ENCODE data around the gene NRN1L. TPM values are rescaled to one million over a fixed set of nuclear protein-coding genes. Genes with fewer than 3 reads are reported as not detected.

NRN1L gene
- total RNA-seq, 1 donor = not detected

DNA sequence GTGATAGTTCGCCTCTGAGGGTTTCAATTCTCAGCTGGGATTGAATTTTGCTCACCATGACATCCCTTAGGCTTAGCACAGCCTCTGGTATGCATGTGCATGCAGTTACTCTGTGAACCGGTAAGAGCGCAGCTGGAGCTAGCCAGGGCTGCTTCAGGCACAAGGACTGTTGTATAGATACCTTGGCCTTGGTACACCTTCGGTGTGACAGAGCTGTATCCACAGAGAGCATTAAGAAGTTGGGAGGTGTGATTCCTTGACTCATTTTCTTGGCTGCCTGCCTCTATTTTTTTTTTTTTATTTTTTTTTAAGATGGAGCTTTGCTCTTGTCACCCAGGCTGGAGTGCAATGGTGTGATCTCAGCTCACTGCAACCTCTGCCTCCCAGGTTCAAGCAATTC lies 40.2 kb upstream of the NRN1L start:
- TF ChIP-seq, protein P1, sequence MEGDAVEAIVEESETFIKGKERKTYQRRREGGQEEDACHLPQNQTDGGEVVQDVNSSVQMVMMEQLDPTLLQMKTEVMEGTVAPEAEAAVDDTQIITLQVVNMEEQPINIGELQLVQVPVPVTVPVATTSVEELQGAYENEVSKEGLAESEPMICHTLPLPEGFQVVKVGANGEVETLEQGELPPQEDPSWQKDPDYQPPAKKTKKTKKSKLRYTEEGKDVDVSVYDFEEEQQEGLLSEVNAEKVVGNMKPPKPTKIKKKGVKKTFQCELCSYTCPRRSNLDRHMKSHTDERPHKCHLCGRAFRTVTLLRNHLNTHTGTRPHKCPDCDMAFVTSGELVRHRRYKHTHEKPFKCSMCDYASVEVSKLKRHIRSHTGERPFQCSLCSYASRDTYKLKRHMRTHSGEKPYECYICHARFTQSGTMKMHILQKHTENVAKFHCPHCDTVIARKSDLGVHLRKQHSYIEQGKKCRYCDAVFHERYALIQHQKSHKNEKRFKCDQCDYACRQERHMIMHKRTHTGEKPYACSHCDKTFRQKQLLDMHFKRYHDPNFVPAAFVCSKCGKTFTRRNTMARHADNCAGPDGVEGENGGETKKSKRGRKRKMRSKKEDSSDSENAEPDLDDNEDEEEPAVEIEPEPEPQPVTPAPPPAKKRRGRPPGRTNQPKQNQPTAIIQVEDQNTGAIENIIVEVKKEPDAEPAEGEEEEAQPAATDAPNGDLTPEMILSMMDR (IDR thresholded peaks at IDR 0.05; ENCODE audit: insufficient read depth, low read depth, low read length) = peak; percentile 29
- H3K4me3 ChIP-seq (ENCODE audit: low read depth, low read length) = peak overlapping the region; percentile 29
- peak; percentile 30 for DNase-seq (ENCODE audit: low read depth)

DNA sequence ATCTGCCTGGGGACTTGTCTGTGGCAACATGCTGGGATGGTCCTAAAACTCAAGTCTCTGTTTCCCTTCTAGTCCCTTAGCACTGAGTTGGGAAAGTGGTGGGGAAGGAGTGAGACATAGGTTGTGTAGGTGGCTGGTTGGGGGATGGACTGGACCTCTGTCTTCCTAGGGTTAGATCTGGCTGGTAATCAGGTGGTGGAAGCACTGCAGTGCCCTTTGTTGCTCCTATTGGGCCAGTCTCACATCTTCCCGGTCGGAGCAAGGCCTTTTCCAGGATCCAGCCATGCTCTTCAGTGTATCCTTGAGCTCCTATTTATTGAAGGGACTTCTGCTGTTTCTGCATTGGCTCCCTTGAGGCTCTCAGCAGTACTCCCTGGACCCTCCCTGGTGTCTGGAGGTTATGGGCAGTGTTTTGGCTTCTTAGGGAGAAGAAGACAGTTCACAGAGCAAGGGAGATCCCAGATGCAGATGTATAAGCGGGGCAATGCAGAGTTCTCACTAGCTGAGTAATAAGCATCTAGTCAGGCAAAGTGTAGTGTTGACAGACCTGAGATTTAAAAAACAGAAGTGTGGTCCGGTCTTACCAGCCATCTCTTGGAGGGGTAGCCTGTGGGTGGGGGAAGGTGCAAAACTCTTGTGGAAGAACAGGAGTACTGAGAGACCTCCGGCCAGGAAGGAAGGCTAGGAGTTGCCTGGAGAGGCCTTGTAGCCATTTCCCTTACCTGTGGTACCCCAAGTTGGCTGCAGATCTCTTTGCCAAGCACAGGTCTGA lies 39.2 kb upstream of the NRN1L start:
- TF ChIP-seq, protein P1 (IDR thresholded peaks at IDR 0.05; ENCODE audit: insufficient read depth, low read depth, low read length) = no peak
- DNase-seq (ENCODE audit: low read depth) = no peak
- peak overlapping the region; percentile 91 for H3K4me3 ChIP-seq (ENCODE audit: low read depth, low read length)

DNA sequence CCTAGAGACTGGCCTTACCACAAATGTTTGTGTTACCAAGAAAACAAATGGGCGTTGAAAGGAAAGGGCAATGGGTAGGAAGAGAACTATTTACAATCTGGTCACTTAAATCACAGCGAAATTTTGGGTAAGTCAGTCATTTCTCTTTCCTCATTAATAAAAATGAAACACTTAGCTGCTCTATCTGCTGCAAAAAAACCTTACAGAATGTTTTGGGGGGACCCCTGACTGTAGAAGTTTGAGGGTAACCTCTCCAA lies 38.7 kb upstream of the NRN1L start:
- peak overlapping the region; percentile 91 for H3K4me3 ChIP-seq (ENCODE audit: low read depth, low read length)
- TF ChIP-seq, protein P1 (IDR thresholded peaks at IDR 0.05; ENCODE audit: insufficient read depth, low read depth, low read length) = no peak
- DNase-seq (ENCODE audit: low read depth) = no peak

DNA sequence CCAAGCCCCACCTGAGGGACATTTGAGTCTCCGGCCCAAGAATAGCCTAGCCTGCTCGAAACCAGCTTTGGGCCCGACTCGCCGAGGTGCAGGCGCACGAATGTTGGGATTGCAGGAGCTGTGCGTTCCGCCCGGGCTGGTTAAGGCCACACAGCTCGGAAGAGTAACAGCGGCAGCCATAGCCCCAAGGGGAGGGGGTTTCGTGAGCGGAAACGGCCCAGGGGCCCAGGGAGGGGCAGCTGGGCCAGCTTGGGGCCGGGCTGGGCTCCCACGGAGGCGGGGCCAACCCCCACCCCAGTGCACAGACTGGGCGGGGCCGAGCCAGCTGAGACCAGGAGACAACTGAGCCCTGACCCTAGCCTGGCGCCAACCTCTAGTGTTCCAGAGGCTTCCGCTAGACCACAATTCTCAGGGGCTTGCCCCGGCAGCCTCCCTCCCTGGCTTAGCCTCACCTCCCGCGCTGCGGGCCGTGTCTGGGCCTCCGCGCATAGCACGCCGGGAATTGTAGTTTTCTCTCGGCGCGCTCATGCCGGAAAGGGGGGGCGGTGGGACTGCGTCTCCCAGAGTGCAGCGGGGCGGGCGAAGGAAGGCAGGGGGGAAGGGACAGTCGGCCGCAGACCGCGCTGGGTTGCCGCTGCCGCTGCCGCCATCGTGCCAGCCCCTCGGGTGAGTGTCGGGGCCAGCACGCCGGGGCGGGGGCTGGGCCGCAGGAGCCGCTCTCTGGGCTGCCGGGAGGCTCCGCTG lies 38.2 kb upstream of the NRN1L start, which contains the start of gene NUTF2:
Gene NUTF2 (plus strand): TSS at position 614 of the 744 bp plus-strand sequence. CDS start 18,198 bp downstream, outside the sequence.
- peak; percentile 95 for DNase-seq (ENCODE audit: low read depth)
- peak within 1 kb of the TSS; percentile 91 for H3K4me3 ChIP-seq (ENCODE audit: low read depth, low read length)
- TF ChIP-seq, protein P1 (IDR thresholded peaks at IDR 0.05; ENCODE audit: insufficient read depth, low read depth, low read length) = no peak

DNA sequence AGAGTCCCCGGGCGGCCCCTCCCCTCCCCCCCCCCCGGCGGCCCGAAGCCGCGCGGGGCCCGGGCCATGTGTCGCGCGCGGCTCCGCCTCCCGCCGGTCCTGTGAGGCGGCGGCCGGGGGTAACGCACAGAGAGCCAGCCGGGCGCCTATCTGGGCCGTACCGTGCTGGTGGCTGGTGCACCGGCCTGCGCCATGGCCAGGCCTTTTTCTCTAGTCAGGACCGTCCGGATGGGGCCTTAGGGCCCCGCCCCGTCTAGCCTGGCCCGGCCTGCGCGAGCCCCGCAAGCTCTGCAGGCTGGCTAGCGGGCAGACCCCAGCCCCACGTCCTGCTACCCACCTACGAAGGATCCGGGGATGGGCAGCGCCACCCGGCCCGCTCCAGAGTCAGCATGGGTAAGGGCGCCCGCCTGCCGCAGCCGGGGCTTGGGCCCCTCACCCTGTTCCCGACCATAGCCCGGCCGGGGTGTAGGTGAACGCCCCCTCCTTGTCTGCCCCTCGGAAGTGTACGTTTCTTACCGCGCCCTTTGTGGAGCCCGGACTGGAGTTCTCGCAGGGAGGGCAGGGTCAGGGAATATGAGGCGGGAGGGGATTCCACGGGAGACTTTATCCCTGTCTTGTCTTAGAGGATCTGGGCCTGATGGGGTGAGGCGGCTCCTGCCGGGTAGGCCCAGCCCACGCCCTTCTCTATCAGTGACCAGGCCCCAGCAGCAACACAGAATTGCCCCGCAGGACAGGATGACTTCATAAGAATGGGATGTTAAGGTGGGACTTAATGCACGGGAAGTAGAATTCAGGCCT lies 37.4 kb upstream of the NRN1L start, which contains the start of gene CENPT:
Gene CENPT (minus strand): TSS at position 630 of the 798 bp plus-strand sequence. CDS start 13,834 bp downstream, outside the sequence.
- DNase-seq (ENCODE audit: low read depth) = peak; percentile 63
- TF ChIP-seq, protein P1 (IDR thresholded peaks at IDR 0.05; ENCODE audit: insufficient read depth, low read depth, low read length) = no peak
- peak within 1 kb of the TSS; percentile 91 for H3K4me3 ChIP-seq (ENCODE audit: low read depth, low read length)

DNA sequence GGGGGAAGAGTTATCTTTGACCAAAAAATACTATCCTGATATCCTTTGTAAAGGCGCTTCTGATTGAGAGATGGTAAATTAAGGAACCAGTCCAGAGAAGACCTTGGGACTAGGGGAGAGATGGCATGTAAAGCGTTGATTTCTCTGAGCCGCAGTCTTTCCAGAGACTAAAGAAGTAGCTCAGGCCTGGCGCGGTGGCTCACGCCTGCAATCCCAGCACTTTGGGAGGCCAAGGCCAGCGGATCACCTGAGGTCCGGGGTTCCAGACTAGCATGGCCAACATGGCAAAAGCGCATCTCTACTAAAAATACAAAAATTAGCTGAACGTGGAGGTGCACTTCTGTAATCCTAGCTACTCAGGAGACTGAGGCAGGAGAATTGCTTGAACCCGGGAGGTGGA lies 36.6 kb upstream of the NRN1L start:
- H3K4me3 ChIP-seq (ENCODE audit: low read depth, low read length) = peak overlapping the region; percentile 91
- TF ChIP-seq, protein P1 (IDR thresholded peaks at IDR 0.05; ENCODE audit: insufficient read depth, low read depth, low read length) = no peak
- DNase-seq (ENCODE audit: low read depth) = no peak

Data from fibroblast of villous mesenchyme (primary cell).